HFFc6 (cell line): Measurements from ENCODE around the gene JRKL. TPM values are rescaled to one million over a fixed set of nuclear protein-coding genes. Genes with fewer than 3 reads are reported as not detected.

Experiments used
- DNase-seq: peaks from one replicate; pipeline ENCODE4 v3.0.0-alpha.2; 2018
- H3K27ac Mint-ChIP-seq: 2 replicates; pipeline ENCODE4 v1.8.0; 2020; ENCODE audit warnings: mild to moderate bottlenecking, mixed read lengths
- H3K27me3 Mint-ChIP-seq: 2 replicates; pipeline ENCODE4 v1.8.0; 2021; ENCODE audit warnings: mild to moderate bottlenecking, moderate library complexity, mixed read lengths; ENCODE audit not compliant: insufficient read depth
- H3K36me3 Mint-ChIP-seq: 2 replicates; pipeline ENCODE4 v1.8.0; 2021; ENCODE audit warnings: low read depth, mixed read lengths
- H3K4me1 Mint-ChIP-seq: 2 replicates; pipeline ENCODE4 v1.8.0; 2020; ENCODE audit warnings: low read depth, mixed read lengths
- H3K4me3 Mint-ChIP-seq: 2 replicates; pipeline ENCODE4 v1.8.0; 2020; ENCODE audit warnings: mild to moderate bottlenecking, moderate library complexity, mixed read lengths
- H3K9me3 Mint-ChIP-seq: 2 replicates; pipeline ENCODE4 v1.8.0; 2020; ENCODE audit warnings: mild to moderate bottlenecking, mixed read lengths
- CTCF ChIP-seq: fragments of 200-600 bp; sonication (generic); IDR thresholded peaks from 2 replicates; pipeline ENCODE4 v1.5.0; 2021; ENCODE audit warnings: antibody characterized with exemption, mild to moderate bottlenecking
- total RNA-seq, 6 experiments: library from RNA; stranded (reverse); fragmentation: NEBNext Ultra II Directional; extraction: Animal tissue kit (Norgen Biotek cat#: 25700); gene quantifications; 2 replicates in 1 of 6; 3 replicates in 5 of 6; pipeline ENCODE4 v1.2.3, GENCODE V29; 2021

Gene JRKL
- total RNA-seq, 6 experiments from 2014 or later: 11.1 to 15.1 (median 13.5) TPM

- no peak overlapping the region for H3K4me3 Mint-ChIP-seq
- no peak for DNase-seq
- TF ChIP-seq CTCF: no peak
- H3K4me1 Mint-ChIP-seq: peaks cover 33% of the 10 kb centered on the region
- H3K36me3 Mint-ChIP-seq: peaks cover 24% of the 10 kb centered on the region
- peaks cover 10% of the 10 kb centered on the region; the same call in 1 of the 2 replicates for H3K9me3 Mint-ChIP-seq
- no peaks in the 10 kb centered on the region for H3K27me3 Mint-ChIP-seq
- H3K27ac Mint-ChIP-seq: no peak overlapping the region
These were observed 24.3 kb upstream of the JRKL start for GRCh38 chr11:96365493-96365892.

- Mint-ChIP-seq H3K9me3 (peaks cover 10% of the 10 kb centered on the region; the same call in 1 of the 2 replicates), H3K4me3 (no peak overlapping the region), H3K27ac (no peak overlapping the region), H3K36me3 (peaks cover 28% of the 10 kb centered on the region), H3K27me3 (no peaks in the 10 kb centered on the region), H3K4me1 (peaks cover 33% of the 10 kb centered on the region)
- TF ChIP-seq CTCF: no peak
- no peak for DNase-seq
These were observed 23.8 kb upstream of the JRKL start for GRCh38 chr11:96366024-96366423.

- peaks cover 10% of the 10 kb centered on the region; the same call in 1 of the 2 replicates for H3K9me3 Mint-ChIP-seq
- no peaks in the 10 kb centered on the region for H3K27me3 Mint-ChIP-seq
- H3K4me3 Mint-ChIP-seq: no peak overlapping the region
- no peak for DNase-seq
- no peak overlapping the region for H3K27ac Mint-ChIP-seq
- H3K36me3 Mint-ChIP-seq: peaks cover 35% of the 10 kb centered on the region
- peaks cover 24% of the 10 kb centered on the region for H3K4me1 Mint-ChIP-seq
- no peak for TF ChIP-seq CTCF
These were observed 22.5 kb upstream of the JRKL start for GRCh38 chr11:96367342-96367741.

- Mint-ChIP-seq H3K9me3 (peaks cover 5% of the 10 kb centered on the region; the same call in 1 of the 2 replicates), H3K36me3 (peaks cover 29% of the 10 kb centered on the region), H3K4me3 (no peak overlapping the region), H3K27me3 (no peaks in the 10 kb centered on the region), H3K4me1 (no peaks in the 10 kb centered on the region), H3K27ac (no peak overlapping the region)
- DNase-seq: no peak
- no peak for TF ChIP-seq CTCF
These were observed 16.0 kb upstream of the JRKL start for GRCh38 chr11:96373826-96374225.

GRCh38 chr11:96376796-96377195 is 13.0 kb upstream of the JRKL start:
- Mint-ChIP-seq H3K36me3 (peaks cover 20% of the 10 kb centered on the region), H3K27ac (no peak overlapping the region; the same call in 1 of the 2 replicates), H3K4me1 (no peaks in the 10 kb centered on the region), H3K4me3 (no peak overlapping the region), H3K27me3 (no peaks in the 10 kb centered on the region), H3K9me3 (no peaks in the 10 kb centered on the region)
- no peak for DNase-seq
- TF ChIP-seq CTCF: no peak

GRCh38 chr11:96384156-96384555 is 5.7 kb upstream of the JRKL start:
- Mint-ChIP-seq H3K4me1 (peaks cover 38% of the 10 kb centered on the region), H3K36me3 (peaks cover 19% of the 10 kb centered on the region), H3K9me3 (no peaks in the 10 kb centered on the region), H3K4me3 (no peak overlapping the region), H3K27ac (peak overlapping the region; percentile 44; the same call in 1 of the 2 replicates), H3K27me3 (no peaks in the 10 kb centered on the region)
- TF ChIP-seq CTCF: no peak
- no peak for DNase-seq
